Activated gamma-delta T cell (primary cell): Measurements from ENCODE around the gene ATP2C2.
"Not testable (repeated sequence)": the region's sequence is repeated elsewhere in the genome, so short reads cannot be mapped to it uniquely, and the experiment has no call there.

Experiments used
- DNase-seq: peaks from one replicate; lab custom pipeline; 2025; lab: John Stamatoyannopoulos, UW

The ATP2C2 gene

GRCh38 chr16:84340325-84341040 is 27.9 kb upstream of the ATP2C2 start:
- DNase-seq: no peak

- DNase-seq: no peak
Measured at GRCh38 chr16:84341528-84342295, 26.6 kb upstream of the ATP2C2 start.

- DNase-seq: not testable (repeated sequence)
Measured at GRCh38 chr16:84343800-84344199, 24.5 kb upstream of the ATP2C2 start.

GRCh38 chr16:84344781-84345180 is 23.6 kb upstream of the ATP2C2 start:
- no peak for DNase-seq

GRCh38 chr16:84347161-84347560 is 21.2 kb upstream of the ATP2C2 start:
- DNase-seq: no peak

GRCh38 chr16:84348386-84348888 is 19.9 kb upstream of the ATP2C2 start:
- DNase-seq: no peak

- DNase-seq: no peak
Measured at GRCh38 chr16:84349862-84350684, 18.3 kb upstream of the ATP2C2 start.

GRCh38 chr16:84350685-84351400 is 17.5 kb upstream of the ATP2C2 start:
- no peak for DNase-seq

GRCh38 chr16:84351630-84352029 is 16.7 kb upstream of the ATP2C2 start:
- no peak for DNase-seq

GRCh38 chr16:84354306-84354705 is 14.0 kb upstream of the ATP2C2 start:
- DNase-seq: no peak

GRCh38 chr16:84355149-84355548 is 13.2 kb upstream of the ATP2C2 start:
- DNase-seq: no peak

- DNase-seq: no peak
Measured at GRCh38 chr16:84356176-84356575, 12.2 kb upstream of the ATP2C2 start.

GRCh38 chr16:84356591-84357116 is 11.7 kb upstream of the ATP2C2 start:
- DNase-seq: no peak

- no peak for DNase-seq
Measured at GRCh38 chr16:84357191-84357651, 11.1 kb upstream of the ATP2C2 start.

GRCh38 chr16:84358601-84359295 is 9.6 kb upstream of the ATP2C2 start:
- no peak for DNase-seq

- no peak for DNase-seq
Measured at GRCh38 chr16:84359326-84359725, 9.0 kb upstream of the ATP2C2 start.

- DNase-seq: no peak
Measured at GRCh38 chr16:84360170-84360569, 8.2 kb upstream of the ATP2C2 start.

- no peak for DNase-seq
Measured at GRCh38 chr16:84360748-84361147, 7.6 kb upstream of the ATP2C2 start.

- no peak for DNase-seq
Measured at GRCh38 chr16:84361546-84361945, 6.8 kb upstream of the ATP2C2 start.

- DNase-seq: no peak
Measured at GRCh38 chr16:84362471-84362941, 5.8 kb upstream of the ATP2C2 start.

- DNase-seq: no peak
Measured at GRCh38 chr16:84366208-84366607, 2.1 kb upstream of the ATP2C2 start.
